Iris pigment epithelial cell (primary cell): Measurements from ENCODE around the gene APBB1.
"Not testable (repeated sequence)": the region's sequence is repeated elsewhere in the genome, so short reads cannot be mapped to it uniquely, and the experiment has no call there.

Experiments
- DNase-seq: peaks from one replicate; pipeline ENCODE4 v3.0.0-alpha.2; 2011; ENCODE audit warnings: low read depth

Gene APBB1

GRCh38 chr11:6417907-6418556 lies 862 bp downstream of the APBB1 start:
- peak; percentile 9 for DNase-seq

- DNase-seq: no peak
Measured at GRCh38 chr11:6415797-6416196, 3.1 kb downstream of the APBB1 start.

DNA sequence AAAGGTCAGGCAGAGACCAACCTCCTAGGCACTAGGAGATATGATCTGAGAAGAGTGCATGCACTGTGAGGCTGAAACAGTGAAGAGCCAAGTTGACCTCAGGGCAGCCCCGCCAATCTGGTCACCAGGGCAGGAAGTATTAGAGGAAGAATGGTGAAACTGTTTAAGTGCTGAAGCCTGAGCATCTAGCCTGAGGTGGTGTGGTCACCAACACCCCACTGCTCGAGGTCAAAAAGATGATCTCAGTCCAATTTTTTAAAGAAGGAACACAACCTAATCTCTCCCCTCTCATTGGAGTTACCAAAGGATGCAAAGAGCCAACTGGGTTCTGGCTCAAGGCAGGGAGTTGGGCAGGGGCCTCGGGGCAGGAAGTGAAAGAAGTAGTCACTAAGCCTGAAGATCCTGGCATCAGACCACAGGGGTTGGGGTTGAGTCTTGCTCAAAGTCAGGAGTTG lies 4.0 kb downstream of the APBB1 start:
- no peak for DNase-seq

DNA sequence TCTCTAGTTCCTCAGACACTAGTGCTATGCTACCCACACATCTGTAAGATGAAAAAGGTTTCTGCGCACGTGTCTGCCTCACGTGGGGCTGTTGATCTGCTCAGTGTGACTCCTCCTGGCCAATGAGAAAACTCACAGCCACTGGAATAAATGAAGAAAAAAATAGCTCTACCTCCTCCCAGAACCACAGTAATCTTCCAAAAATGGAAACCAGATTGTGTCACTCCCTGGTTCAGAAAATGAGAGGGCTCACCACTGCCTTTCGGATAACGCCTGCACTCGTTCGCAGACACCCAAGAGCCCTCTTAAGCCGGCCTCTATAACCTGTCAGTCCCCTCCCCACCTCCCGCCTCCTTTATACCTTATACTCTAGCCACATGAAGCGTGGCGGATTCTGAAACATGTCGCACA lies 5.1 kb downstream of the APBB1 start:
- no peak for DNase-seq

DNA sequence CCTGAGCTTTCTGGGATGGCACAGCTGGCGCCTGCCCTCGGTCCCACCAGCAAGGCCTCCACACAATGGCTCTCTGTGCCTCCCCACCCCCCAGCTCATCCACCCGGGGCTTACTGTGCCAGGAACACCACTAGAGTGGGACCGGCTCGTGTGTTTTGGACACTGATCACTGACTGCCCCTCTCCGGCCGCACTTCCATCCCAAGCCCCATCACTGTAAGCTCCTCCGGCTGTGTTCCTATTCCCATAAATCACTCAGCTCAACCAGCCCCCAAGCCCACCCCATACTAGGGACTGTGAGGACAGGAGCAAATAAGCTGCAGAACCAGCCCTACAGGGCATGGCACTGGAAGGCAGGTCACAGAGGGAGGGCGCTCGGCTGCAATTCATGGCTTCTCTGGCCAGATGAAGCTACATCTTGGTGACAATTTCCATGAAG lies 7.3 kb downstream of the APBB1 start:
- DNase-seq: no peak

GRCh38 chr11:6410695-6411430 lies 8.0 kb downstream of the APBB1 start:
- DNase-seq: no peak

- DNase-seq: no peak
Measured at GRCh38 chr11:6406370-6406769, 12.5 kb downstream of the APBB1 start.

- DNase-seq: no peak
Measured at GRCh38 chr11:6405846-6406245, 13.0 kb downstream of the APBB1 start.

GRCh38 chr11:6405052-6405667 lies 13.7 kb downstream of the APBB1 start:
- DNase-seq: peak; percentile 50

GRCh38 chr11:6404342-6405051 lies 14.4 kb downstream of the APBB1 start:
- DNase-seq: peak; percentile 40

- DNase-seq: no peak
Measured at GRCh38 chr11:6403539-6403938, 15.4 kb downstream of the APBB1 start.

DNA sequence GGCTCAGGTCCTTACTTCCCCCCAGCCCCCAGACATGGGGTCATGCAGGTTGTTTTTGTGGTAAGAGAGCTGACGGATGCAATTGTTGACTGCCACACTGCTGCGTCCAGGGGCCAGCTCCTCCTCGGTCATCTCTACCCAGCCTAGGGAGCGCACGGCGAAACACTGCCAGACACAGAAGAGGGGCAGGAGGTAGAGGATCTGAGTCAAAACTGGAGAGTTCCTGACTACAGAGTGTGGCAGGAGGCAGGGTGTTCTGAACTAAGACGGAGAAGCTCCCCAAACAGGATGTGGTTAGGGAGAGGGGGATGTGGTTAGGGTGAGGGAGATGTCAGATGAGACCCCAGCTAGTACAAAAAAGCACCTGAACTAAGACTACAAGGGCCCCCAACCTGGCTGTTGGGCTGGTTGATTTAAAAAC lies 16.3 kb downstream of the APBB1 start:
- peak; percentile 57 for DNase-seq

GRCh38 chr11:6402061-6402470 lies 16.8 kb downstream of the APBB1 start:
- DNase-seq: no peak

DNA sequence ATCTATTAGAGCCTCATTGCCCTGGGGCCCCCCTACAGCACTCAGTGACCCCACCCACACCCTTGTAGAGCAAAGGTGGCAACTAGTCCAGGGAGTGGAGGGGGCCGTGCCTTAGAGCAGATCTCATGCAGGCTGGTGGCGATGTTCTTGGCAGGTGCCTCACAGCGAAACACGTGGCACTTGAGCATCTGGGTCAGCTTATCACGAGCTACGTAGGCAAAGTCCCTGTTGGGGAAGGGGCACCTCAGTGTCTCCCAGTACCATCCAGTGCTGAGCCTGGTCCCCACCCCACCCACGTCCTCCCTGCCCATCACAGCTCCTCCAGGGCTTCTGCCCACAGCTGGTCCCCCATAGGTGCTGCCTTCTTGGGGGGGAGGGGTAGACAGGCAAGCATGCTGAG lies 17.4 kb downstream of the APBB1 start:
- no peak for DNase-seq

GRCh38 chr11:6400431-6401345 lies 18.2 kb downstream of the APBB1 start:
- no peak for DNase-seq

DNA sequence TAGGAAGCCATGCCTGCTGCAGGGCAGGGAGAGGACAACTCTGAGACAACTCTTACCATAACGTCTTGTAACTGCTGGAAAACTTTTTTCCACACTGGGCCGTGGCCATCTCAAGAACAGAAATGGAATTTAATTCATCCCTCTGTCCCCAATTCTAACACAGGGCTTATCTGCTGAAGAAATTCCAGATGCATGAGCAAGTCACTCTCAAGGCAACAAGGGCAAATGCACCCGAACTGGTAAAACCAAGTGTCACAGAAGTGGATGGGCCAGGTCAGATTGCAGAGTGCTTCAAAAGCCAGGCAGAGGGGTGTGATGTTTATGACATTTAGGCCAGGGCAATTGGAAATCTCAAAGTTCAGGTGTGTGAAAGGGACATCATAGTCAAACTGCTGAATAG lies 21.3 kb downstream of the APBB1 start:
- peak; percentile 45 for DNase-seq

DNA sequence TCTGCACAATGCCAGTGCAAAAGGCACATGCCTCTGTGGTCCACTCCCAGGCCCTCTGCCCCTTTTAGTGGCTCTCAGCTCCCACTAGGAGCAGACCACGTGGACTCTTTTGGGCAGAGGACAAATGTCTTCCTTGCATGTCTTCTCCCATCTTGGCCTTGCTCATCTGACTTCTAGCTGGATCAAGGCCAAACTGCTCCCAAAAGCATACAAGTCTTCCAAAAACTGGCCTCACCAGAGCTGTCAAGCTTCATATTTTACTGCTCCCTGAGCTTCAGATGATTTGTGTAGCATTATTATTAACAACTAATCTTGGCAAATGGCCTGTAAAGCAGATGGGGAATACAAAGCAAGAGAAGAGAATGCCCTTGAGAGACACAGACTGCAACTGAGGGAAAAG lies 21.7 kb downstream of the APBB1 start:
- no peak for DNase-seq

DNA sequence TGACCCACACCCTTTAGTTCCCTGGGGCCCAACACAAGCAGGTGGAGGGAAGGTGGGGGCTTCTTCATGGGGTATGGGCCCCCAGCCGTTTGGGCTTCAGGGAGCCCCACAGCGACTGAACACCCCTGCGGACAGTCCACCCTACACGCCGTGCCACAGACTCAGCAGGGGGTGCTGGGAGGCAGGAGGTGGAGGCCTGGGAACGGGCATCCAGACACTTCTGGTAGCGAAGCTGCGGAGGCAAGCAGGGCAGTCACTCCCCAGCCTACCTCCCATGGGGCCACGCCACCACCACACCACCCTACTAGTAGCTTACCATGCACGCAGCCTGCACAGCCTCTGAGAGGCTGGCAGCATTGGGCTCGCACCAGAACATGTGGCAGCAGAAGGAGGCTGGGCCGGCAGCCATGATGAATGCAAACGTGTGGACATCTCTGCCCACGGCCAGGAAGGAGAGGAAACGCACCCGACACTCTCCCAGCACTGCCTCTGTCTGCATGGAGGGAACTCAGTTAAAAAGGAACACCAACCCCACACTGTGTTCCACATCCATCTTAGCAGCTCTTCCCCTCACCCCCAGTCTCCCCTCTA lies 23.3 kb downstream of the APBB1 start:
- DNase-seq: no peak

DNA sequence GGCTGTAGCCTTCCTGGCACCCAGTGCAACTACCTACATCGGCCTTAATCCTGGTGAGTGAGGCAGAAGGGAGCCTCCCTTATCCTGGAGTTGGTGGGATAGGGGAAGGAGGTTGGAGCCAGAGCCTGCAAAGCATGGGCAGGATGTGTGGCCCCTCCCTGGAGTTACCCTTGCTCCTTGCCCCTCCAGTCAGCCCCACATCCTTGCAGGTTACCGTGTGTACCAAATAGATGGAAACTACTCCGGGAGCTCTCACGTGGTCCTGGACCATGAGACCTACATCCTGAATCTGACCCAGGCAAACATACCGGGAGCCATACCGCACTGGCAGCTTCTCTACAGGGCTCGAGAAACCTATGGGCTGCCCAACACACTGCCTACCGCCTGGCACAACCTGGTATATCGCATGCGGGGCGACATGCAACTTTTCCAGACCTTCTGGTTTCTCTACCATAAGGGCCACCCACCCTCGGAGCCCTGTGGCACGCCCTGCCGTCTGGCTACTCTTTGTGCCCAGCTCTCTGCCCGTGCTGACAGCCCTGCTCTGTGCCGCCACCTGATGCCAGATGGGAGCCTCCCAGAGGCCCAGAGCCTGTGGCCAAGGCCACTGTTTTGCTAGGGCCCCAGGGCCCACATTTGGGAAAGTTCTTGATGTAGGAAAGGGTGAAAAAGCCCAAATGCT lies 24.8 kb downstream of the APBB1 start:
- no peak for DNase-seq

DNA sequence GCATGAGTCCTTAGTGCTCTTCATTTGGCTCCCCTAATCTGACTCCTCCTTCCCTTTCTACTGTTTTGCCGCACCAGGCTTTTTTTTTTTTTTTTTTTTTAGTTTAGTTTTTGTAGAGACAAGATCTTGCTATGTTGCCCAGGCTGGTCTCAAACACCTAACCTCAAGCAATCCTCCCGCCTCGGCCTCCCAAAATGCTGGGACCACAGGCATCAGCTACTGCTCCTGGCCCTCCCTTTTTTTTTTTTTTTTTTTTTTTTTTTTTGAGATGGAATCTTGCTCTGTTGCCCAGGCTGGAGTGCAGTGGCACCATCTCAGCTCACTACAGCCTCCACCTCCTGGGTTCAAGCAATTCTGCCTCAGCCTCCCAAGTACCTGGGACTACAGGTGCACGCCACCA lies 26.6 kb downstream of the APBB1 start:
- DNase-seq: not testable (repeated sequence)
